GM12878 (cell line): ENCODE measurements around the gene YWHAQ. TPM values are rescaled to one million over a fixed set of nuclear protein-coding genes. Genes with fewer than 3 reads are reported as not detected.

ENCODE experiments used
- ATAC-seq: fragments of 200-7000 bp; cut with Tn5 transposase; 3 replicates; pipeline ENCODE4 v1.9.1; 2020; ENCODE audit warnings: mild to moderate bottlenecking, moderate library complexity
- BruUV-seq: library from RNA; stranded (reverse); fragments of 400-500 nt; replicated peaks from 2 replicates; lab custom pipeline; 2021; lab: Mats Ljungman, UMichigan
- CTCF ChIA-PET: fragments of 300-600 bp; sonication (Branson Sonifier 250); formaldehyde crosslinking; extraction: SDS; loops from one replicate; lab custom pipeline; 2021; ENCODE audit warnings: inconsistent platforms; lab: Yijun Ruan, JAX
- POLR2A ChIA-PET: fragments of 350-600 bp; formaldehyde crosslinking; extraction: SDS; loops from one replicate; lab custom pipeline; 2021; ENCODE audit warnings: inconsistent platforms; lab: Charles Lee
- RAD21 ChIA-PET: fragments of 300-600 bp; sonication (Branson Sonifier 250); formaldehyde crosslinking; loops from one replicate; lab custom pipeline; 2023; ENCODE audit warnings: antibody characterized with exemption; ENCODE audit not compliant: unreplicated experiment; lab: Charles Lee
- SMC1A ChIA-PET: fragments of 300-600 bp; sonication (Branson Sonifier 250); formaldehyde crosslinking; loops from one replicate; lab custom pipeline; 2023; ENCODE audit not compliant: unreplicated experiment, uncharacterized antibody; lab: Charles Lee
- DNase-seq: peaks from one replicate; pipeline ENCODE4 v3.0.0-alpha.2; 2011; ENCODE audit warnings: low read depth, low spot score
- FAIRE-seq: peaks from 3 replicates; lab custom pipeline; 2011; peaks lifted over from hg19 to GRCh38; lab: Jason Lieb, UNC
- H2AFZ ChIP-seq: 2 replicates; pipeline ENCODE4 v1.6.0; 2011; ENCODE audit warnings: low read depth, low read length, control low read depth; ENCODE audit not compliant: control insufficient read depth
- H3K27ac ChIP-seq: 2 replicates; pipeline ENCODE4 v1.5.1; 2011; ENCODE audit warnings: control low read depth; ENCODE audit not compliant: control insufficient read depth, insufficient read depth
- H3K27me3 ChIP-seq, 2 experiments: replicated peaks in 1 of 2; 2 replicates each; pipeline versions ENCODE4 v1.6.0 to v1.6.1; 2011; ENCODE audit warnings: low read length in 1 of 2; ENCODE audit not compliant: control insufficient read depth in 2 of 2, insufficient read depth in 2 of 2
- H3K36me3 ChIP-seq, 2 experiments: 2 replicates each; pipeline ENCODE4 v1.5.1; 2011; ENCODE audit warnings: low read length in 1 of 2; ENCODE audit not compliant: control insufficient read depth in 2 of 2, insufficient read depth in 2 of 2
- H3K4me1 ChIP-seq: 2 replicates; pipeline ENCODE4 v1.6.1; 2011; ENCODE audit warnings: mild to moderate bottlenecking, low read length, moderate library complexity, mixed read lengths; ENCODE audit not compliant: control insufficient read depth, insufficient read depth
- H3K4me2 ChIP-seq: 2 replicates; pipeline ENCODE4 v1.6.0; 2011; ENCODE audit warnings: control low read depth; ENCODE audit not compliant: control insufficient read depth, insufficient read depth
- H3K4me3 ChIP-seq: fragments of 200-600 bp; sonication (generic); 2 replicates; pipeline ENCODE4 v1.5.1; 2016
- H3K79me2 ChIP-seq: 2 replicates; pipeline ENCODE4 v1.6.0; 2011; ENCODE audit warnings: low read length; ENCODE audit not compliant: control insufficient read depth, insufficient read depth
- H3K9ac ChIP-seq: 2 replicates; pipeline ENCODE4 v1.8.0; 2011; ENCODE audit warnings: low read length, control low read depth, mixed read lengths; ENCODE audit not compliant: control insufficient read depth, insufficient read depth
- H3K9me3 ChIP-seq: replicated peaks from 3 replicates; pipeline ENCODE4 v1.5.1; 2011; ENCODE audit warnings: mild to moderate bottlenecking, low read length; ENCODE audit not compliant: control insufficient read depth, insufficient read depth
- H4K20me1 ChIP-seq: 2 replicates; pipeline ENCODE4 v1.6.0; 2011; ENCODE audit not compliant: control insufficient read depth, insufficient read depth
- CBX5 ChIP-seq: sonication (generic); IDR thresholded peaks from 2 replicates; pipeline ENCODE4 v1.6.1; 2016; ENCODE audit warnings: low read depth, moderate library complexity, mild to moderate bottlenecking, inconsistent platforms
- CHD2 ChIP-seq: IDR thresholded peaks from 2 replicates; pipeline ENCODE4 v1.6.1; 2011; ENCODE audit warnings: low read depth, low read length, improper control_type of control experiment, borderline replicate concordance
- DPF2 ChIP-seq: fragments of 450-650 bp; IDR thresholded peaks from 2 replicates; pipeline ENCODE4 v1.6.1; 2017; ENCODE audit warnings: mild to moderate bottlenecking
- MEF2B ChIP-seq: fragments of 450-650 bp; IDR thresholded peaks from 2 replicates; pipeline ENCODE4 v1.6.1; 2018; ENCODE audit warnings: mild to moderate bottlenecking, moderate library complexity; ENCODE audit not compliant: partially characterized antibody, poor library complexity, severe bottlenecking
- MXI1 ChIP-seq: fragments of 150-350 bp; IDR thresholded peaks from 2 replicates; pipeline ENCODE4 v1.6.1; 2011; ENCODE audit warnings: low read depth, mild to moderate bottlenecking, inconsistent platforms, low read length, improper control_type of control experiment
- NBN ChIP-seq: fragments of 450-650 bp; IDR thresholded peaks from 2 replicates; pipeline ENCODE4 v1.6.1; 2016
- RUNX3 ChIP-seq: IDR thresholded peaks from 2 replicates; pipeline ENCODE4 v1.6.1; 2012; ENCODE audit warnings: low read length, inconsistent platforms
- SP1 ChIP-seq: IDR thresholded peaks from one replicate; pipeline ENCODE4 v1.6.1; 2011; ENCODE audit warnings: low read depth, low read length
- SREBF1 ChIP-seq: IDR thresholded peaks from 2 replicates; pipeline ENCODE4 v1.6.1; 2012; ENCODE audit warnings: mild to moderate bottlenecking, low read length
- WRNIP1 ChIP-seq: IDR thresholded peaks from 2 replicates; pipeline ENCODE4 v1.6.1; 2011; ENCODE audit warnings: low read depth, low read length, improper control_type of control experiment, borderline replicate concordance
- ZNF207 ChIP-seq: fragments of 450-650 bp; IDR thresholded peaks from 2 replicates; pipeline ENCODE4 v1.6.1; 2014; ENCODE audit warnings: antibody characterized with exemption, mild to moderate bottlenecking, borderline replicate concordance
- ZNF622 ChIP-seq: fragments of 450-650 bp; IDR thresholded peaks from 2 replicates; pipeline ENCODE4 v1.6.1; 2017; ENCODE audit warnings: mild to moderate bottlenecking, inconsistent platforms
- WGBS: methylation state at CpG from one replicate; pipeline ENCODE4 v1.1.6; 2016; ENCODE audit warnings: low lambda C conversion rate; ENCODE audit not compliant: insufficient replicate concordance, insufficient coverage; ENCODE audit errors: missing lambda C conversion rate; 5-methylcytosine and 5-hydroxymethylcytosine counted together
- in situ Hi-C: fragments of 300-500 bp; cut with MboI; formaldehyde crosslinking; loops from 9 replicates; pipeline ENCODE4 v1.14.3; 2018; ENCODE audit warnings: mixed read lengths
- intact Hi-C: fragments of 100-400 bp; cut with micrococcal nuclease; formaldehyde crosslinking; loops from one replicate; pipeline ENCODE4 v1.14.2; 2022; ENCODE audit not compliant: unreplicated experiment
- polyA plus RNA-seq, 11 experiments: library from polyadenylated mRNA; depleted of rRNA in 4 of 11; unstranded in 6 of 11; stranded (reverse) in 5 of 11; fragments of >200 nt; fragmentation: Nextera tagmentation in 4 of 11; fragmentation: Illumina TruSeq in 1 of 11; extraction: Ambion mirVana in 4 of 11; extraction: Trizol in 1 of 11; gene quantifications; 1 replicate in 1 of 11; 2 replicates in 10 of 11; pipeline versions ENCODE4 v1.2.1 to v1.2.3, GENCODE V29; 2011 to 2016; ENCODE audit warnings: inconsistent platforms in 2 of 11, missing spikeins in 2 of 11, low read depth in 1 of 11
- total RNA-seq, 4 experiments: library from RNA; depleted of rRNA in 3 of 4; stranded (reverse); fragments of >200 nt in 3 of 4; fragmentation: Illumina TruSeq in 1 of 4; extraction: Trizol in 1 of 4; gene quantifications; 2 replicates each; pipeline versions ENCODE4 v1.2.1 to v1.2.3, GENCODE V29; 2013 to 2021
- TF ChIP-seq, protein P1 (sequence below): fragments of 450-650 bp; IDR thresholded peaks from 2 replicates; pipeline ENCODE4 v1.6.1; 2016; ENCODE audit warnings: mild to moderate bottlenecking
- TF ChIP-seq, protein P2 (sequence below): fragments of 450-650 bp; IDR thresholded peaks from 2 replicates; pipeline ENCODE4 v1.6.1; 2018; ENCODE audit warnings: mild to moderate bottlenecking, low read depth, moderate library complexity; ENCODE audit not compliant: partially characterized antibody
- TF ChIP-seq, protein P3 (sequence below): IDR thresholded peaks from 2 replicates; pipeline ENCODE4 v1.6.1; 2011; ENCODE audit warnings: mild to moderate bottlenecking, low read depth, low read length, moderate library complexity; ENCODE audit not compliant: insufficient replicate concordance
- TF ChIP-seq, protein P4 (sequence below): fragments of 450-650 bp; IDR thresholded peaks from 2 replicates; pipeline ENCODE4 v1.6.1; 2017; ENCODE audit warnings: antibody characterized with exemption, mild to moderate bottlenecking, moderate library complexity

Gene YWHAQ
- total and polyA plus RNA-seq, 10 of the 15 experiments (the other 5 are each of a cell fraction or from before 2014, with no cell fraction given) = 63.0 to 515 (median 219) TPM

DNA sequence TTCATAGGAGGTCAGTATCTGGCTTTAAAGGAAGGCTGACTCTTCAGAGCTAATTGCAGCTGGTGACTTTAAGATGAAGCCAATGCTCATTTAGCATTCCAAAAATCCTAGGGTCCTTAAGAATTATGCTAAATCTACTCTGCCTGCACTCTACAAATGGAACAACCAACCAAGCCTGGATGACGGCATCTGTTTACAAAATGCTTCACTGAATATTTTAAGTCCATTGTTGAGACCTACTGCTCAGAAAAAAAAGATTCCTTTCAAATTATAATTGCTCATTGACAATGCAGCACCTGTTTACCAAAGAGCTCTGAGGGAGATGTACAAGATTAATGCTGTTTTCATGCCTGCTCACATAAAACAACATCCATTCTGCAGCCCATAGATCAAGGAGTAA is 31.4 kb downstream of the YWHAQ start:
- Histone ChIP-seq H3K27ac (no peak overlapping the region), H3K4me3 (no peak overlapping the region), H2AFZ (no peak overlapping the region), H3K36me3 (peaks cover 2 to 10% of the 10 kb centered on the region in 2 experiments), H4K20me1 (no peaks in the 10 kb centered on the region), H3K9ac (no peak overlapping the region), H3K27me3 (no peaks in the 10 kb centered on the region), H3K79me2 (peaks cover 59% of the 10 kb centered on the region), H3K4me2 (no peak overlapping the region), H3K4me1 (peaks cover 9% of the 10 kb centered on the region; the same call in 1 of the 2 replicates), H3K9me3 (peaks cover 10% of the 10 kb centered on the region; the same call in 2 of the 3 replicates)
- SMC1A ChIA-PET = interaction anchor here (1.0 to 1.8 kb wide), 6 partner anchors 9 to 124 kb away, joined by 3 to 7 read pairs (median 4); partner anchors contain the start of genes ADAM17 and YWHAQ
- no peak for DNase-seq
- no TSS peak for BruUV-seq
- ATAC-seq = no peak
- WGBS = 100% methylated on average over 1 of the region's 1 CpG
- intact Hi-C loops (no loop called here), in situ Hi-C loops (no loop called here)
- RAD21 ChIA-PET = interaction anchor here (0.6 to 1.3 kb wide), 3 partner anchors 8 to 124 kb away, joined by 3 to 7 read pairs (median 3); no protein-coding TSS in a partner anchor
- FAIRE-seq = no peak
- CTCF ChIA-PET = interaction anchor here (1.2 kb wide), 1 partner anchor 8 kb away, joined by 4 read pairs; no protein-coding TSS in a partner anchor
- POLR2A ChIA-PET = interaction anchor here (1.0 to 1.6 kb wide), 3 partner anchors 9 to 24 kb away, joined by 3 to 4 read pairs (median 4); no protein-coding TSS in a partner anchor
- TF ChIP-seq RUNX3 (no peak), MEF2B (no peak), CHD2 (no peak), ZNF622 (no peak), CBX5 (no peak), DPF2 (no peak), MXI1 (no peak), SP1 (no peak), NBN (no peak), ZNF207 (no peak), WRNIP1 (no peak), SREBF1 (no peak)
- TF ChIP-seq, protein P1, sequence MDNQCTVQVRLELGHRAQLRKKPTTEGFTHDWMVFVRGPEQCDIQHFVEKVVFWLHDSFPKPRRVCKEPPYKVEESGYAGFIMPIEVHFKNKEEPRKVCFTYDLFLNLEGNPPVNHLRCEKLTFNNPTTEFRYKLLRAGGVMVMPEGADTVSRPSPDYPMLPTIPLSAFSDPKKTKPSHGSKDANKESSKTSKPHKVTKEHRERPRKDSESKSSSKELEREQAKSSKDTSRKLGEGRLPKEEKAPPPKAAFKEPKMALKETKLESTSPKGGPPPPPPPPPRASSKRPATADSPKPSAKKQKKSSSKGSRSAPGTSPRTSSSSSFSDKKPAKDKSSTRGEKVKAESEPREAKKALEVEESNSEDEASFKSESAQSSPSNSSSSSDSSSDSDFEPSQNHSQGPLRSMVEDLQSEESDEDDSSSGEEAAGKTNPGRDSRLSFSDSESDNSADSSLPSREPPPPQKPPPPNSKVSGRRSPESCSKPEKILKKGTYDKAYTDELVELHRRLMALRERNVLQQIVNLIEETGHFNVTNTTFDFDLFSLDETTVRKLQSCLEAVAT = no peak
- TF ChIP-seq, protein P2, sequence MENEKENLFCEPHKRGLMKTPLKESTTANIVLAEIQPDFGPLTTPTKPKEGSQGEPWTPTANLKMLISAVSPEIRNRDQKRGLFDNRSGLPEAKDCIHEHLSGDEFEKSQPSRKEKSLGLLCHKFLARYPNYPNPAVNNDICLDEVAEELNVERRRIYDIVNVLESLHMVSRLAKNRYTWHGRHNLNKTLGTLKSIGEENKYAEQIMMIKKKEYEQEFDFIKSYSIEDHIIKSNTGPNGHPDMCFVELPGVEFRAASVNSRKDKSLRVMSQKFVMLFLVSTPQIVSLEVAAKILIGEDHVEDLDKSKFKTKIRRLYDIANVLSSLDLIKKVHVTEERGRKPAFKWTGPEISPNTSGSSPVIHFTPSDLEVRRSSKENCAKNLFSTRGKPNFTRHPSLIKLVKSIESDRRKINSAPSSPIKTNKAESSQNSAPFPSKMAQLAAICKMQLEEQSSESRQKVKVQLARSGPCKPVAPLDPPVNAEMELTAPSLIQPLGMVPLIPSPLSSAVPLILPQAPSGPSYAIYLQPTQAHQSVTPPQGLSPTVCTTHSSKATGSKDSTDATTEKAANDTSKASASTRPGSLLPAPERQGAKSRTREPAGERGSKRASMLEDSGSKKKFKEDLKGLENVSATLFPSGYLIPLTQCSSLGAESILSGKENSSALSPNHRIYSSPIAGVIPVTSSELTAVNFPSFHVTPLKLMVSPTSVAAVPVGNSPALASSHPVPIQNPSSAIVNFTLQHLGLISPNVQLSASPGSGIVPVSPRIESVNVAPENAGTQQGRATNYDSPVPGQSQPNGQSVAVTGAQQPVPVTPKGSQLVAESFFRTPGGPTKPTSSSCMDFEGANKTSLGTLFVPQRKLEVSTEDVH = no peak
- TF ChIP-seq, protein P3, sequence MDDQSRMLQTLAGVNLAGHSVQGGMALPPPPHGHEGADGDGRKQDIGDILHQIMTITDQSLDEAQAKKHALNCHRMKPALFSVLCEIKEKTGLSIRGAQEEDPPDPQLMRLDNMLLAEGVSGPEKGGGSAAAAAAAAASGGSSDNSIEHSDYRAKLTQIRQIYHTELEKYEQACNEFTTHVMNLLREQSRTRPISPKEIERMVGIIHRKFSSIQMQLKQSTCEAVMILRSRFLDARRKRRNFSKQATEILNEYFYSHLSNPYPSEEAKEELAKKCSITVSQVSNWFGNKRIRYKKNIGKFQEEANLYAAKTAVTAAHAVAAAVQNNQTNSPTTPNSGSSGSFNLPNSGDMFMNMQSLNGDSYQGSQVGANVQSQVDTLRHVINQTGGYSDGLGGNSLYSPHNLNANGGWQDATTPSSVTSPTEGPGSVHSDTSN = no peak
- TF ChIP-seq, protein P4, sequence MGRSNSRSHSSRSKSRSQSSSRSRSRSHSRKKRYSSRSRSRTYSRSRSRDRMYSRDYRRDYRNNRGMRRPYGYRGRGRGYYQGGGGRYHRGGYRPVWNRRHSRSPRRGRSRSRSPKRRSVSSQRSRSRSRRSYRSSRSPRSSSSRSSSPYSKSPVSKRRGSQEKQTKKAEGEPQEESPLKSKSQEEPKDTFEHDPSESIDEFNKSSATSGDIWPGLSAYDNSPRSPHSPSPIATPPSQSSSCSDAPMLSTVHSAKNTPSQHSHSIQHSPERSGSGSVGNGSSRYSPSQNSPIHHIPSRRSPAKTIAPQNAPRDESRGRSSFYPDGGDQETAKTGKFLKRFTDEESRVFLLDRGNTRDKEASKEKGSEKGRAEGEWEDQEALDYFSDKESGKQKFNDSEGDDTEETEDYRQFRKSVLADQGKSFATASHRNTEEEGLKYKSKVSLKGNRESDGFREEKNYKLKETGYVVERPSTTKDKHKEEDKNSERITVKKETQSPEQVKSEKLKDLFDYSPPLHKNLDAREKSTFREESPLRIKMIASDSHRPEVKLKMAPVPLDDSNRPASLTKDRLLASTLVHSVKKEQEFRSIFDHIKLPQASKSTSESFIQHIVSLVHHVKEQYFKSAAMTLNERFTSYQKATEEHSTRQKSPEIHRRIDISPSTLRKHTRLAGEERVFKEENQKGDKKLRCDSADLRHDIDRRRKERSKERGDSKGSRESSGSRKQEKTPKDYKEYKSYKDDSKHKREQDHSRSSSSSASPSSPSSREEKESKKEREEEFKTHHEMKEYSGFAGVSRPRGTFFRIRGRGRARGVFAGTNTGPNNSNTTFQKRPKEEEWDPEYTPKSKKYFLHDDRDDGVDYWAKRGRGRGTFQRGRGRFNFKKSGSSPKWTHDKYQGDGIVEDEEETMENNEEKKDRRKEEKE = no peak
